ENCODE measurements around the gene NPAT.
"Not testable (repeated sequence)": the region's sequence is repeated elsewhere in the genome, so short reads cannot be mapped to it uniquely, and the experiment has no call there.

The NPAT gene

DNA sequence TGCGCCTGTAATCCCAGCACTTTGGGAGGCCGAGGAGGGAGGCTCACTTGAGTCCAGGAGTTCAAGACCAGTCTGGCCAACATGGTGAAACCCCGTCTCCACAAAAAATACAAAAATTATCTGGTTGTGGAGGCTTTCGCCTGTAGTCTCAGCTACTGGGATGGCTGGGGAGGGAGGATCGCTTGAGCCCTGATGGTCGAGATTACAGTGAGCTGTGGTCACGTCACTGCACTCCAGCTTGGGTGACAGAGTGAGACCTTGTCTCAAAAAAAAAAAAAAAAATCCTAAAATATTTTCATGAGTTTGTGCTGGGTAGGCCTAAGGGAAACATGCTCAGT, 101.5 kb downstream of the NPAT start:
- not testable (repeated sequence) for DNase-seq
- intact Hi-C loops (cut with DNase I) = loop anchor here (5.0 to 10.0 kb wide), 2 partner anchors 104 to 541 kb away; partner anchors contain the start of genes ATM and NPAT

DNA sequence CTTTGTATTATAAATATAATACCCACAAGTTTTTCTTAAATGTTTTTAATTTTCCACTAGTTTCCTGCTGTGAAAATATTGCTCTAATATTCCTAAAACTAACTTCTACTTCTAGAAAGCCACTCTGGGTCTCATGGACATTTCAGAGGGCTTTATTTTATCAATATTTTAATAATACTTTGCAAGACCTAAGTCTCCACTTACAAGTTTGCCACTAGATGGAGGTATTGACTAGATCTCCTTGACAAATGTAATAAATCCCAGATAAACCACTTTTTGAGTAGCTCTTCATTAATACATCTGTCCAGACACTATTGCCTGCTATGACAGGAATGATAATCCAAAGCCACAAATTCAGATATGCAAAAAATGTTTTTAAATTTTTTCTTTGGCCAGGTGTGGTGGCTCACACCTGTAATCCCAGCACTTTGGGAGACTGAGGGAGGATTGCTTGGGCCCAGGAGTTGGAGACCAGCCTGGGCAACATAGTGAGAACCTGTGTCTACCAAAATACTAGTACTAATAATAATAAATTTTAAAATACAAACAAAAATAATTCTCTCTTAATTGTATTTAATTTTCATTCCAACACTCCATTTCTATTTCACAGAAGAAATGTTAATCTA, 104.6 kb downstream of the NPAT start:
- no peak for DNase-seq
- intact Hi-C loops (cut with DNase I) = no loop called here

DNA sequence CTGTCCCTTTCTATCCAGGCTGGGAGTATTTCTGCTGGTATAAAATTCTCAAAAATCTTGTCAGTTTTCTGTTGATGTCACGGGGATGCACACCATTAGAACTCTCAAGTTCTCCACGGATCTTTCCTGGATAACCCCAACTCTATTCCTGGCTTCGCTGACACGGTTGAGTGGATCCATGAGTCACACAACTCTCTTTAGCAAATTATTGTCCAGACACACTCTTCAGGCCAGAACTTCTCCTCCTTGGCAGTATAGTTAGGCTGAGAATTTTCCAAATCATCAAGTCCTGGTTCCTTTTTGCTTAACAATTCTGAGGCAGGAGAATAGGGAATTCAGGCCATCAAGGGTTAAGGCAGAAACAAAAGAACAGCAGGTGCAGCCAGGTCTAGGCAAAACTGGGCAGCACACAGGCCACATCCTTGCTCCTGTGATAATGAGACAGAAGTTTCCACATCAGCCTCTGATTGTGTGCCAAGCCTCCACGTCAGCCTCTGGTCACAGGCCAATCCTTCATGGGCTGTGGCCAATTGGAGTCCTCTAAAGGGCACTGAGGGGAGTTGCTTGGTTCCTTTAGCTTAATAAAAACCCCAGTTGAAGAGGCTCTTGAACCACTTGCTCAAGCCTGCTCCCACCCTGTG, 106.8 kb downstream of the NPAT start:
- intact Hi-C loops (cut with DNase I) = no loop called here
- peak in 41 of 42 donors; percentile 52 to 92 (median 77) for DNase-seq

DNA sequence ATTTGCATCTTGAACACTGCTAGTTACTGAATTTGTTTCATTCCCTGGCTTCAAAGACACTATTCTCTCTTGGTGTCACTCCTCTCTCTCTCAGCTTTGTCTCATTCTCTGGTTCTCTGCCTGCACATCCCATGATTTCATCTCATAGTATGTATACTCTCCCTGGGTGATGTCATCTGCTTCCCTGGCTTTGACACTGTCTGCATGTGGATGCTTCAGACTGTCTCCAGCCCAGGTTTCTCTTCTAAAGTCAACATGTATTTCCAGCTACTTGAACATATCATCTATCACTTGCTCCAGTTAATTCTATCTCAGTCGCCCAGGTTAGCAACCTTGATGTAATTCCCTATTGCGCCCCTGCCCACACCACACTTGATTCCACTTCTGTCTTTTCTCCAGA, 110.4 kb downstream of the NPAT start:
- intact Hi-C loops (cut with DNase I) = no loop called here
- DNase-seq = no peak

GRCh38 chr11:108111126-108111525, 111.3 kb downstream of the NPAT start:
- intact Hi-C loops (cut with DNase I) = no loop called here
- DNase-seq = no peak

Data from head of caudate nucleus (tissue), 42 donors.